HUES64 (cell line): ENCODE results near the gene PXDN.
"Not testable (repeated sequence)": the region's sequence is repeated elsewhere in the genome, so short reads cannot be mapped to it uniquely, and the experiment has no call there.

Experiments
- H3K27ac ChIP-seq: 2 replicates; pipeline ENCODE4 v1.7.0; 2013; ENCODE audit warnings: low read depth, low read length, inconsistent platforms
- H3K27me3 ChIP-seq: 2 replicates; pipeline ENCODE4 v1.6.1; 2013; ENCODE audit warnings: mild to moderate bottlenecking, low read length; ENCODE audit not compliant: insufficient read depth
- H3K36me3 ChIP-seq: 2 replicates; pipeline ENCODE4 v1.6.1; 2013; ENCODE audit warnings: mild to moderate bottlenecking, low read length; ENCODE audit not compliant: insufficient read depth
- H3K4me1 ChIP-seq: 2 replicates; pipeline ENCODE4 v1.6.1; 2013; ENCODE audit warnings: mild to moderate bottlenecking, low read length, moderate library complexity; ENCODE audit not compliant: insufficient read depth
- H3K4me3 ChIP-seq: 2 replicates; pipeline ENCODE4 v1.5.1; 2013; ENCODE audit warnings: mild to moderate bottlenecking, low read length, moderate library complexity
- H3K9ac ChIP-seq: 2 replicates; pipeline ENCODE4 v1.6.1; 2013; ENCODE audit warnings: mild to moderate bottlenecking, low read depth, low read length
- H3K9me3 ChIP-seq: 2 replicates; pipeline ENCODE4 v1.6.1; 2013; ENCODE audit warnings: low read depth, low read length; ENCODE audit not compliant: insufficient read depth
- whole genome bisulfite sequencing: fragments of 150-250, 120-280 bp; methylation state at CpG from one replicate; pipeline ENCODE4 v1.1.7; 2013; ENCODE audit warnings: missing lambda C conversion rate; 5-methylcytosine and 5-hydroxymethylcytosine counted together

The PXDN gene

GRCh38 chr2:1706089-1706841 lies 38.0 kb downstream of the PXDN start:
- H3K27ac ChIP-seq, H3K36me3 ChIP-seq, H3K4me3 ChIP-seq, H3K9ac ChIP-seq, H3K9me3 ChIP-seq: not testable (repeated sequence)
- Histone ChIP-seq H3K27me3 (peaks cover 11% of the 10 kb centered on the region; the same call in 1 of the 2 replicates), H3K4me1 (peaks cover 24% of the 10 kb centered on the region)
- WGBS: 84% methylated on average over 15 of the region's 15 CpGs

GRCh38 chr2:1705557-1706076 lies 38.7 kb downstream of the PXDN start:
- WGBS: 92% methylated on average over 21 of the region's 21 CpGs
- Histone ChIP-seq H3K36me3 (no peaks in the 10 kb centered on the region), H3K9me3 (no peaks in the 10 kb centered on the region), H3K27ac (no peak overlapping the region), H3K27me3 (peaks cover 11% of the 10 kb centered on the region; the same call in 1 of the 2 replicates), H3K4me1 (peaks cover 24% of the 10 kb centered on the region), H3K4me3 (no peak overlapping the region), H3K9ac (no peak overlapping the region)

GRCh38 chr2:1704631-1705556 lies 39.4 kb downstream of the PXDN start:
- H3K27ac ChIP-seq: no peak overlapping the region
- H3K36me3 ChIP-seq: no peaks in the 10 kb centered on the region
- H3K4me1 ChIP-seq: peaks cover 24% of the 10 kb centered on the region
- H3K9ac ChIP-seq: no peak overlapping the region
- 90% methylated on average over 16 of the region's 18 CpGs for WGBS
- peaks cover 8% of the 10 kb centered on the region; the same call in 1 of the 2 replicates for H3K27me3 ChIP-seq
- no peaks in the 10 kb centered on the region for H3K9me3 ChIP-seq
- H3K4me3 ChIP-seq: no peak overlapping the region

GRCh38 chr2:1702186-1702565 lies 42.1 kb downstream of the PXDN start:
- Histone ChIP-seq H3K4me1 (peaks cover 15% of the 10 kb centered on the region), H3K4me3 (no peak overlapping the region), H3K27me3 (no peaks in the 10 kb centered on the region; the same call in 1 of the 2 replicates), H3K36me3 (no peaks in the 10 kb centered on the region), H3K9me3 (no peaks in the 10 kb centered on the region), H3K9ac (no peak overlapping the region), H3K27ac (no peak overlapping the region)
- WGBS: 86% methylated on average over 7 of the region's 7 CpGs

- WGBS: 83% methylated on average over 20 of the region's 20 CpGs
- no peak overlapping the region for H3K9ac ChIP-seq
- no peaks in the 10 kb centered on the region; the same call in 1 of the 2 replicates for H3K27me3 ChIP-seq
- H3K4me1 ChIP-seq: peaks cover 15% of the 10 kb centered on the region; the same call in 1 of the 2 replicates
- no peaks in the 10 kb centered on the region for H3K9me3 ChIP-seq
- H3K4me3 ChIP-seq: no peak overlapping the region
- no peak overlapping the region for H3K27ac ChIP-seq
- H3K36me3 ChIP-seq: no peaks in the 10 kb centered on the region
These were observed 42.6 kb downstream of the PXDN start for GRCh38 chr2:1701556-1702185.

GRCh38 chr2:1701020-1701419 lies 43.3 kb downstream of the PXDN start:
- H3K36me3 ChIP-seq: no peaks in the 10 kb centered on the region
- H3K9me3 ChIP-seq: no peaks in the 10 kb centered on the region
- no peaks in the 10 kb centered on the region; the same call in 1 of the 2 replicates for H3K27me3 ChIP-seq
- no peak overlapping the region for H3K4me3 ChIP-seq
- H3K9ac ChIP-seq: no peak overlapping the region
- H3K4me1 ChIP-seq: peaks cover 15% of the 10 kb centered on the region; the same call in 1 of the 2 replicates
- 90% methylated on average over 9 of the region's 9 CpGs for WGBS
- no peak overlapping the region for H3K27ac ChIP-seq

GRCh38 chr2:1700427-1700826 lies 43.9 kb downstream of the PXDN start:
- H3K27ac ChIP-seq, H3K36me3 ChIP-seq, H3K27me3 ChIP-seq, H3K9ac ChIP-seq, H3K4me3 ChIP-seq, H3K9me3 ChIP-seq: not testable (repeated sequence)
- H3K4me1 ChIP-seq: peaks cover 15% of the 10 kb centered on the region; the same call in 1 of the 2 replicates
- WGBS: 92% methylated on average over 10 of the region's 10 CpGs

GRCh38 chr2:1698188-1698945 lies 45.9 kb downstream of the PXDN start:
- Histone ChIP-seq H3K9ac (no peak overlapping the region), H3K9me3 (no peaks in the 10 kb centered on the region), H3K27ac (no peak overlapping the region), H3K27me3 (no peaks in the 10 kb centered on the region), H3K36me3 (no peaks in the 10 kb centered on the region), H3K4me1 (peaks cover 10% of the 10 kb centered on the region; the same call in 1 of the 2 replicates), H3K4me3 (no peak overlapping the region)
- WGBS: 78% methylated on average over 10 of the region's 10 CpGs

GRCh38 chr2:1697601-1698000 lies 46.7 kb downstream of the PXDN start:
- Histone ChIP-seq H3K9me3 (no peaks in the 10 kb centered on the region), H3K36me3 (peaks cover 6% of the 10 kb centered on the region), H3K4me3 (no peak overlapping the region), H3K27me3 (no peaks in the 10 kb centered on the region), H3K9ac (no peak overlapping the region), H3K27ac (no peak overlapping the region), H3K4me1 (peaks cover 10% of the 10 kb centered on the region; the same call in 1 of the 2 replicates)
- 94% methylated on average over 9 of the region's 9 CpGs for WGBS

GRCh38 chr2:1696472-1696871 lies 47.8 kb downstream of the PXDN start:
- Histone ChIP-seq H3K4me3 (no peak overlapping the region), H3K4me1 (0 out of 2 replicates have a peak, but pooled peaks cover 10% of the 10 kb centered on the region), H3K27me3 (no peaks in the 10 kb centered on the region), H3K27ac (no peak overlapping the region), H3K9me3 (no peaks in the 10 kb centered on the region), H3K36me3 (peaks cover 17% of the 10 kb centered on the region), H3K9ac (no peak overlapping the region)
- 95% methylated on average over 3 of the region's 3 CpGs for WGBS
